ENCODE results near the gene CELSR2.

DNA sequence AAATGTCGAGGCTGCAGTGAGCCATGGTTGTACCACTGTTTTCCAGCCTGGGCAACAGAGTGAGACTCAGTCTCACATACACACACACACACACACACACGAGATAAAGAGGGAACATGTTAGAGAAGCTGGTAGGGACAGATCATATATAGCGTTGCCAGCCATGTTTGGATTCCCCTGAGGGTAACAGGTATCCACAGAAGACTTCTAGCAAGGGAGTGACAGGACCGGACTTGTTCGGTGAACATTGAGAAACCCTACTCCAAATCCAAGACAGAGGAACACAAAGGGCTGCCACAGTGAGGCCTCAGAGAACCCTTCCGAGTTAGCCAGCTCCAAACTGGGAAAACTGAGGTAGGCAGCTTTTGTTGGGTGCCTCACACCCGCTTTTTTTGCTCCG lies 39.3 kb upstream of the CELSR2 start:
- TF ChIP-seq, protein P1, sequence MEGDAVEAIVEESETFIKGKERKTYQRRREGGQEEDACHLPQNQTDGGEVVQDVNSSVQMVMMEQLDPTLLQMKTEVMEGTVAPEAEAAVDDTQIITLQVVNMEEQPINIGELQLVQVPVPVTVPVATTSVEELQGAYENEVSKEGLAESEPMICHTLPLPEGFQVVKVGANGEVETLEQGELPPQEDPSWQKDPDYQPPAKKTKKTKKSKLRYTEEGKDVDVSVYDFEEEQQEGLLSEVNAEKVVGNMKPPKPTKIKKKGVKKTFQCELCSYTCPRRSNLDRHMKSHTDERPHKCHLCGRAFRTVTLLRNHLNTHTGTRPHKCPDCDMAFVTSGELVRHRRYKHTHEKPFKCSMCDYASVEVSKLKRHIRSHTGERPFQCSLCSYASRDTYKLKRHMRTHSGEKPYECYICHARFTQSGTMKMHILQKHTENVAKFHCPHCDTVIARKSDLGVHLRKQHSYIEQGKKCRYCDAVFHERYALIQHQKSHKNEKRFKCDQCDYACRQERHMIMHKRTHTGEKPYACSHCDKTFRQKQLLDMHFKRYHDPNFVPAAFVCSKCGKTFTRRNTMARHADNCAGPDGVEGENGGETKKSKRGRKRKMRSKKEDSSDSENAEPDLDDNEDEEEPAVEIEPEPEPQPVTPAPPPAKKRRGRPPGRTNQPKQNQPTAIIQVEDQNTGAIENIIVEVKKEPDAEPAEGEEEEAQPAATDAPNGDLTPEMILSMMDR (IDR thresholded peaks at IDR 0.05) = no peak
- no peak for TF ChIP-seq POLR2A (IDR thresholded peaks at IDR 0.05)
- no peak for TF ChIP-seq POLR2AphosphoS5 (IDR thresholded peaks at IDR 0.05)

Measured in breast epithelium (tissue), 3 donors.